NCI-H1105 (cell line): Measurements from ENCODE around the gene CAVIN4.
A peak's percentile ranks its signal among the peaks of the same experiment; 100 is the strongest.

ENCODE experiments used
- DNase-seq: peaks from one replicate; lab custom pipeline; 2025; lab: John Stamatoyannopoulos, UW

CAVIN4 gene

GRCh38 chr9:100577776-100578448 lies at the start of gene CAVIN4:
CAVIN4 (plus strand) TSS chr9:100578079; CDS start chr9:100578144, 65 bp downstream.
- DNase-seq: no peak

- no peak for DNase-seq
These were observed 43.5 kb upstream of the CAVIN4 start for GRCh38 chr9:100534401-100534800.

GRCh38 chr9:100540327-100540726 lies 37.6 kb upstream of the CAVIN4 start:
- DNase-seq: no peak

- no peak for DNase-seq
These were observed 28.8 kb upstream of the CAVIN4 start for GRCh38 chr9:100549048-100549447.

GRCh38 chr9:100554935-100555401 lies 22.9 kb upstream of the CAVIN4 start:
- peak; percentile 1 for DNase-seq

- DNase-seq: no peak
These were observed 22.4 kb upstream of the CAVIN4 start for GRCh38 chr9:100555471-100555870.

GRCh38 chr9:100557053-100557452 lies 20.8 kb upstream of the CAVIN4 start:
- DNase-seq: no peak

- no peak for DNase-seq
These were observed 16.6 kb upstream of the CAVIN4 start for GRCh38 chr9:100561256-100561655.

- DNase-seq: no peak
These were observed 10.0 kb upstream of the CAVIN4 start for GRCh38 chr9:100567856-100568255.

- DNase-seq: no peak
These were observed 4.1 kb upstream of the CAVIN4 start for GRCh38 chr9:100573655-100574260.

GRCh38 chr9:100575006-100575405 lies 2.9 kb upstream of the CAVIN4 start:
- no peak for DNase-seq

- no peak for DNase-seq
These were observed 2.0 kb upstream of the CAVIN4 start for GRCh38 chr9:100575765-100576386.

- no peak for DNase-seq
These were observed 731 bp downstream of the CAVIN4 start for GRCh38 chr9:100578610-100579009.

- no peak for DNase-seq
These were observed 1.8 kb downstream of the CAVIN4 start for GRCh38 chr9:100579665-100580064.

GRCh38 chr9:100580257-100580656 lies 2.4 kb downstream of the CAVIN4 start:
- no peak for DNase-seq

GRCh38 chr9:100581081-100581480 lies 3.2 kb downstream of the CAVIN4 start:
- no peak for DNase-seq

- peak; percentile 53 for DNase-seq
These were observed 3.8 kb downstream of the CAVIN4 start for GRCh38 chr9:100581661-100582060.

- DNase-seq: no peak
These were observed 5.3 kb downstream of the CAVIN4 start for GRCh38 chr9:100583014-100583802.

GRCh38 chr9:100584951-100585350 lies 7.1 kb downstream of the CAVIN4 start:
- no peak for DNase-seq

- DNase-seq: no peak
These were observed 8.2 kb downstream of the CAVIN4 start for GRCh38 chr9:100586093-100586492.

- DNase-seq: no peak
These were observed 9.5 kb downstream of the CAVIN4 start for GRCh38 chr9:100587375-100587774.

- no peak for DNase-seq
These were observed 11.7 kb downstream of the CAVIN4 start for GRCh38 chr9:100589582-100589981.
